GM10266 (cell line): ENCODE measurements around the gene CCR6.

ENCODE experiments used
- DNase-seq: peaks from one replicate; pipeline ENCODE4 v3.0.0; 2012; ENCODE audit errors: extremely low spot score
- TF ChIP-seq, protein P1 (sequence below): IDR thresholded peaks from 2 replicates; pipeline ENCODE4 v1.5.1; 2012; ENCODE audit warnings: mild to moderate bottlenecking, low read depth; ENCODE audit not compliant: control insufficient read depth, insufficient read depth; ENCODE audit errors: missing control alignments

Gene CCR6

DNA sequence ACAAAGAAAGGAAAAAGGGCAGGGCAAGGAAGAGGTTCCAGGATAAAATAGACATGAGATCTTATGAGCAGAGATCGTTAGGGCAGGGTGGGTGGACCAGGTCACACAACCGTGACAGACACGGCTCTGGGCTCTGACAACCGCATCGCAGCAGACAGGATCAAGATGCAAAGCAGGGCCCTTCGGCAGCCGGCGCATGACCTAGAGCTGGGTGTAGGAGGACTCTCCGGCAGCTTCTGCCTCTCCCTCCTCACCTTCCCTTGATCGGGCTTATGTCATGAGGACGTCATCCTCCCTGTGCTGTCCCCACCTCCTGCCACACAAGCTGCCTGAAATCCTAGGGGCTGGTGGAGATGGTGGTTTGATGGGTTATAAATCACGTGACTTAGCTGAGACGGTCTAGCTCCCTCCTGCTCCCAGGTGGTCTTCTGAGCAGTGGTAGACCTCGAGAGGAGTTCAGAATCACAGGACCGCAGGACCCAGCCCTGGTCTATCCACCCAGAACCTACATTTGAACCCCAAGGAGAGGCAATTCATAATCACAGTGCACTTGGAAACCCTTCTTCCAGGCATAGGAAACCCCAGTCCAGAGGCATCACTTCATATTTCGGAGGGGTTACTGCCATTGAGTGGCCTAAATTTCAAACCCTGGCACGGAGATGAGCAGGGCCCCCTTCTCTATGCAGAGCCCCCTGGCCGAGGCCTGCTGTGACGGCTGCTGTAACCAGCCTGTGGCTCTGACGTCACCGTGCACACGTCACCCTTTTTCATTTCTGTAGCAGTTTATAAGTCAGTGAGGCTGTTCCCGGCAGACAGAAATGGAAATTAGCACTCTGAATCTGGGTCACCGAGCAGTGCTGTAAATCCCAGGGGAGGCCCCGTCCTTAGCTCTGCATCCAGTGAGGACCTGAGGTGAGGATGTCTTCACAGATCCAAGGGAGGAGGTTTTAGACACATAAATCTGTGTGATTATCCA, 8.7 kb upstream of the CCR6 start:
- peak; percentile 83 for DNase-seq
- TF ChIP-seq, protein P1, sequence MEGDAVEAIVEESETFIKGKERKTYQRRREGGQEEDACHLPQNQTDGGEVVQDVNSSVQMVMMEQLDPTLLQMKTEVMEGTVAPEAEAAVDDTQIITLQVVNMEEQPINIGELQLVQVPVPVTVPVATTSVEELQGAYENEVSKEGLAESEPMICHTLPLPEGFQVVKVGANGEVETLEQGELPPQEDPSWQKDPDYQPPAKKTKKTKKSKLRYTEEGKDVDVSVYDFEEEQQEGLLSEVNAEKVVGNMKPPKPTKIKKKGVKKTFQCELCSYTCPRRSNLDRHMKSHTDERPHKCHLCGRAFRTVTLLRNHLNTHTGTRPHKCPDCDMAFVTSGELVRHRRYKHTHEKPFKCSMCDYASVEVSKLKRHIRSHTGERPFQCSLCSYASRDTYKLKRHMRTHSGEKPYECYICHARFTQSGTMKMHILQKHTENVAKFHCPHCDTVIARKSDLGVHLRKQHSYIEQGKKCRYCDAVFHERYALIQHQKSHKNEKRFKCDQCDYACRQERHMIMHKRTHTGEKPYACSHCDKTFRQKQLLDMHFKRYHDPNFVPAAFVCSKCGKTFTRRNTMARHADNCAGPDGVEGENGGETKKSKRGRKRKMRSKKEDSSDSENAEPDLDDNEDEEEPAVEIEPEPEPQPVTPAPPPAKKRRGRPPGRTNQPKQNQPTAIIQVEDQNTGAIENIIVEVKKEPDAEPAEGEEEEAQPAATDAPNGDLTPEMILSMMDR = no peak

DNA sequence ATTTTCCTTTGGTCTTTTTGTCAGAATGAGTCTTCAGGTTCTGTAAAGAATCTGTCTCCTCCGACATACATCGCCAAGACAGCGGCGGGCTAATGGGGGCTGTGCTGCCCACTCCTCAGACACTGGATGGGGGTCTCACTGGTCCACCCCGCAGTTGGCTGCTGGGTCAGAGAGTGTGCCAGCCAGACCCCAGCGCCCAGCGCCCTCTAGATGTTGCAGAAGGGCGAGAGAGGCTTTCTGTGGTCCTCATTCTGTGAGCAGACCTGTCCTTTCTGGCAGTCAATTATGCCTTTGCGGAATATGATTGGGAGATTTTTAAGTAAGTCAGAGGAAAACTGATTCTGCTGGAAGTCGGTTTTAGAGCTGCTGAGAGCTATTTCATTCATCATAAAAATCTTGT, 7.8 kb upstream of the CCR6 start:
- no peak for DNase-seq
- TF ChIP-seq, protein P1 = peak; percentile 47

DNA sequence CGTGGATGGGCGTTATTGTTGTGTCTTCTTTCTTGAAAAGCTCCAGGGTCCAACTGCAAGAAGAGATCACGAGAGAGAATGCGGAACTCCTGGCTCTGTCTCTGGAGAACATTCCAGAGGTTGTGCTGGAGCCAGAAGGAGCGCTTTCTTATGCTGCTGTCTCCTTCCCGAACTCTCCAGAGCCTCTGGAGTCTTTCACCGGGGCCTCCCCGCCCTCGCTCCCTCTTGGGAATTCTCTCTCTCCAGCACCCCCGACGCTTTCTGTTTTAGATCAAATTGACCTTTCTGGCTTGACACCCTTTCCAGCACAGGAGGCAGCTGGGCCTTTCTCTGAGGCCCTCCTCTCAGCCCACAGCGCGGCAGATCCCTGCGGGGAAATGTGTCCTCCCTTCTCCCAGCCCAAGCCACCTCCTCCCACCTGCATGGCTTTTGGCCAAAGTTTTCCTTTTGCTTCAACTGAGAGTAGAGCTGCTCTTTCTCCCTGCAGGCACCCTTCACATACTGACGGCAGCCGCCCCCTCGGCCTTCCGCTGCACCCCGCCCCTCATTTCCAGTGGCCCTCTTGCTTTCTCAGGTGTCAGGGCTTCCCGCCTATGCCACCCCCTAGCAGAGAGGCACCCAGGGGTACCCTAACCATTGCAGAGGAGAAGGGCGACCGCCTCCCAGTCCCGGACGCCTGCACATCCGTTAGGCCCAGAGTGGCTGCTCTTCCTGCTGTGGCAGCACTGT, 6.6 kb upstream of the CCR6 start:
- TF ChIP-seq, protein P1 = no peak
- DNase-seq = no peak

DNA sequence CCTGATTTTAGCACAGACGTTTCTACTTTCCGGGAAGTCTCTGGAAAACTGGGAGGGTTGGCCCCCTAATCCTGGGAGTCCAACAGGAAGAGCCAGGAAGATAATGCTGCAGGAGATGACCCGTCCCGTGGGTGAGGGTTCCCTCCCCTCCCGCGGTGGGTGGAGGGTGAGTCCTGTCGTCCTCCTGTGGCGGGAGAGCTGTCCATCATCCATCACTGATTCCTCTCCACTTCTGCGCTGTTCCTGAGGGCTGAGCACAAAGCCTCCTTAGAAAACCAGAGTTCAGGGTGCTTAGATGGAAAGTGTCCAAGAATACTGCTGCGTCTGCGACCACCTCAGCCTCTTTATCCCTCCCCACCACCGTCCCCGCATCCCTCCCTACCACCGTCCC, 6.1 kb upstream of the CCR6 start:
- TF ChIP-seq, protein P1 = no peak
- no peak for DNase-seq

DNA sequence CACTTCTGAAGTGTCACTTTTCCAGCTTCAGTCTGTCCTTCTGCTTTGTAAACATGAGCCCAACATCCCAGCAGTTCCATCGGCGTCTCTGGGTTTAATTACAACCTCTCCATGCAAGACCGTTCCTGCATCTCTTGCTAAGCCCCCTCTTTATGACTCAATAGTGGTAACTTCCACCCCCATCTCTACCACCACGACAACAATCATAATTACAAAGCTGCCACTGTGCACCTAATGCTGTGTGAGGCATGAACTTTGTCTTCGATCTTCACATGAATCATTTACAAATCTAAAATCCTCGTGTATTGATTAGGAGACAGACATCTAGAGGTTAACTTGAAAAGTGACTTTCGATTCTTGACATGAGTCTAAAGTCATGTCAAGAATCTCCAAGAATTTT, 4.9 kb upstream of the CCR6 start:
- TF ChIP-seq, protein P1 = no peak
- DNase-seq = no peak

DNA sequence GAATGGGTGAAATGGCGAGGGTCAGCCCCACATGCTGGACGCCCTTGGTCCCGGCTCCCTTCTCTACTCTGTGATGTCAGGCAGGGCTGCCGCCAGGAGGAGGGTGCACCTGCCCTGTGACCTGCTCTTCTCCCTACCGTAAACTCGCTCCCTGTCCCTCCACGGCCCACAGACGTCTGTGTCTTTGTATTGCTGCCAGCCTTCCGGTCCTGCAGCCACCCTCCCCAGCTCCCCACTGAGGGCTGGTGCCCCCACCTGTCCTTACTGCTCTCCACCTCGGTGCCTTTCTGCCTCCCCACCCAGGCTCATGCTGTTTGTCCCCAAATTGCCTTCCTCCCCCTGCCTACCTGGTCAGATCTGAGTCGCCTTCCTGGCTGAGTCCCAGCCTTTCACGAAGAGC, 4.1 kb upstream of the CCR6 start:
- TF ChIP-seq, protein P1 = no peak
- no peak for DNase-seq
